HepG2 (cell line): Measurements from ENCODE around the gene MC3R. TPM values are rescaled to one million over a fixed set of nuclear protein-coding genes. Genes with fewer than 3 reads are reported as not detected.
A peak's percentile ranks its signal among the peaks of the same experiment; 100 is the strongest.

Source experiments
- AKAP8 ChIP-seq: sonication (generic); formaldehyde crosslinking; IDR thresholded peaks from 2 replicates; pipeline ENCODE4 v1.5.1; 2020; ENCODE audit warnings: mild to moderate bottlenecking, missing genetic modification reagents
- ARNT2 ChIP-seq: sonication (generic); formaldehyde crosslinking; IDR thresholded peaks from 2 replicates; pipeline ENCODE4 v1.8.0; 2022; ENCODE audit warnings: mild to moderate bottlenecking, low read depth, missing genetic modification reagents, moderate library complexity
- FLYWCH1 ChIP-seq: sonication (generic); formaldehyde crosslinking; IDR thresholded peaks from 2 replicates; pipeline ENCODE4 v1.8.1; 2023; ENCODE audit warnings: mild to moderate bottlenecking, missing genetic modification reagents
- GATA4 ChIP-seq: sonication (generic); IDR thresholded peaks from 2 replicates; pipeline ENCODE4 v1.6.1; 2016; ENCODE audit warnings: antibody characterized with exemption, low read depth, borderline replicate concordance
- HNF4G ChIP-seq, 2 experiments: sonication (generic) in 1 of 2; formaldehyde crosslinking in 1 of 2; IDR thresholded peaks; 2 replicates each; pipeline versions ENCODE4 v1.4.0 to v1.6.1; 2011 to 2020; ENCODE audit warnings: borderline replicate concordance in 2 of 2, low read depth in 2 of 2, mild to moderate bottlenecking in 2 of 2, low read length in 1 of 2, missing genetic modification reagents in 1 of 2, moderate library complexity in 1 of 2
- IKZF1 ChIP-seq: fragments of 450-650 bp; IDR thresholded peaks from 2 replicates; pipeline ENCODE4 v1.7.1; 2016
- KLF15 ChIP-seq: sonication (generic); formaldehyde crosslinking; IDR thresholded peaks from 2 replicates; pipeline ENCODE4 v1.8.1; 2023; ENCODE audit warnings: borderline replicate concordance, mild to moderate bottlenecking, inconsistent platforms, missing genetic modification reagents, mixed read lengths
- MAFG ChIP-seq: sonication (generic); formaldehyde crosslinking; IDR thresholded peaks from 2 replicates; pipeline ENCODE4 v1.5.1; 2020; ENCODE audit warnings: mild to moderate bottlenecking, missing genetic modification reagents
- MED8 ChIP-seq: sonication (generic); formaldehyde crosslinking; IDR thresholded peaks from 2 replicates; pipeline ENCODE4 v1.8.1; 2023; ENCODE audit warnings: mild to moderate bottlenecking, missing genetic modification reagents; ENCODE audit not compliant: insufficient replicate concordance
- RARA ChIP-seq: IDR thresholded peaks from 2 replicates; pipeline ENCODE4 v1.6.1; 2016; ENCODE audit warnings: missing genetic modification reagents, missing compliant biosample characterization
- RBM39 ChIP-seq: fragments of 200-400 bp; formaldehyde crosslinking; IDR thresholded peaks from one replicate; pipeline ENCODE4 v1.6.1; 2018; ENCODE audit warnings: antibody characterized with exemption, mild to moderate bottlenecking, low read depth, low read length; ENCODE audit not compliant: poor library complexity, severe bottlenecking
- RCOR2 ChIP-seq: IDR thresholded peaks from 2 replicates; pipeline ENCODE4 v1.6.1; 2016; ENCODE audit warnings: missing biosample characterization, missing genetic modification reagents
- REXO4 ChIP-seq: sonication (generic); formaldehyde crosslinking; IDR thresholded peaks from 2 replicates; pipeline ENCODE4 v1.8.0; 2022; ENCODE audit warnings: missing genetic modification reagents, mild to moderate bottlenecking, borderline replicate concordance
- WIZ ChIP-seq: sonication (generic); formaldehyde crosslinking; IDR thresholded peaks from 2 replicates; pipeline ENCODE4 v1.5.1; 2020; ENCODE audit warnings: mild to moderate bottlenecking, missing genetic modification reagents
- ZFP1 ChIP-seq: IDR thresholded peaks from 2 replicates; pipeline ENCODE4 v1.6.1; 2016
- ZNF343 ChIP-seq: sonication (generic); formaldehyde crosslinking; IDR thresholded peaks from 2 replicates; pipeline ENCODE4 v1.4.0; 2020; ENCODE audit warnings: mild to moderate bottlenecking, missing genetic modification reagents
- ZNF451 ChIP-seq: sonication (generic); formaldehyde crosslinking; IDR thresholded peaks from 2 replicates; pipeline ENCODE4 v1.5.0; 2020; ENCODE audit warnings: mild to moderate bottlenecking, missing genetic modification reagents
- ZNF556 ChIP-seq: sonication (generic); formaldehyde crosslinking; IDR thresholded peaks from 2 replicates; pipeline ENCODE4 v1.4.0; 2020; ENCODE audit warnings: mild to moderate bottlenecking, missing genetic modification reagents, borderline replicate concordance
- ZNF644 ChIP-seq: IDR thresholded peaks from 2 replicates; pipeline ENCODE4 v1.6.1; 2016; ENCODE audit warnings: low read depth
- ZNF660 ChIP-seq: sonication (generic); formaldehyde crosslinking; IDR thresholded peaks from 2 replicates; pipeline ENCODE4 v1.5.1; 2020; ENCODE audit warnings: mild to moderate bottlenecking, low read depth, missing genetic modification reagents, borderline replicate concordance
- ZNF839 ChIP-seq: sonication (generic); formaldehyde crosslinking; IDR thresholded peaks from 2 replicates; pipeline ENCODE4 v1.4.0; 2020; ENCODE audit warnings: missing genetic modification reagents, mild to moderate bottlenecking, borderline replicate concordance
- ZSCAN29 ChIP-seq: sonication (generic); formaldehyde crosslinking; conservative IDR thresholded peaks from 2 replicates; pipeline ENCODE4 v1.4.0; 2020; ENCODE audit warnings: mild to moderate bottlenecking, missing genetic modification reagents
- ZSCAN9 ChIP-seq: IDR thresholded peaks from 2 replicates; pipeline ENCODE4 v1.6.1; 2016; ENCODE audit warnings: borderline replicate concordance
- polyA plus RNA-seq, 8 experiments: library from polyadenylated mRNA; depleted of rRNA in 3 of 8; stranded (reverse) in 7 of 8; unstranded in 1 of 8; fragments of >200 nt; fragmentation: Illumina TruSeq in 4 of 8; extraction: Trizol in 4 of 8; gene quantifications; 2 replicates each; pipeline versions ENCODE4 v1.2.1 to v1.2.3, GENCODE V29; 2011 to 2016; ENCODE audit warnings: low read depth in 4 of 8, missing spikeins in 1 of 8, mixed read lengths in 1 of 8; ENCODE audit not compliant: insufficient read depth in 1 of 8
- total RNA-seq, 5 experiments: library from RNA; depleted of rRNA; stranded (reverse); fragments of >200 nt; fragmentation: Illumina TruSeq; extraction: Trizol; gene quantifications; 2 replicates each; pipeline ENCODE4 v1.2.3, GENCODE V29; 2016; ENCODE audit warnings: low read depth in 1 of 5
- TF ChIP-seq, protein P1 (sequence below): IDR thresholded peaks from 2 replicates; pipeline ENCODE4 v1.6.1; 2012; ENCODE audit warnings: low read depth, low read length, improper control_type of control experiment
- TF ChIP-seq, protein P2 (sequence below): IDR thresholded peaks from 2 replicates; pipeline ENCODE4 v1.6.1; 2016; ENCODE audit warnings: missing compliant biosample characterization, missing genetic modification reagents, borderline replicate concordance
- TF ChIP-seq, protein P3 (sequence below): sonication (generic); formaldehyde crosslinking; IDR thresholded peaks from 2 replicates; pipeline ENCODE4 v1.4.0; 2020; ENCODE audit warnings: missing genetic modification reagents
- TF ChIP-seq, protein P4 (sequence below): sonication (generic); formaldehyde crosslinking; IDR thresholded peaks from 2 replicates; pipeline ENCODE4 v1.4.0; 2020; ENCODE audit warnings: mild to moderate bottlenecking, low read depth, missing genetic modification reagents

Gene MC3R
- total and polyA plus RNA-seq, 2 of the 13 experiments (the other 11 are each of a cell fraction or from before 2014, with no cell fraction given): not detected

DNA sequence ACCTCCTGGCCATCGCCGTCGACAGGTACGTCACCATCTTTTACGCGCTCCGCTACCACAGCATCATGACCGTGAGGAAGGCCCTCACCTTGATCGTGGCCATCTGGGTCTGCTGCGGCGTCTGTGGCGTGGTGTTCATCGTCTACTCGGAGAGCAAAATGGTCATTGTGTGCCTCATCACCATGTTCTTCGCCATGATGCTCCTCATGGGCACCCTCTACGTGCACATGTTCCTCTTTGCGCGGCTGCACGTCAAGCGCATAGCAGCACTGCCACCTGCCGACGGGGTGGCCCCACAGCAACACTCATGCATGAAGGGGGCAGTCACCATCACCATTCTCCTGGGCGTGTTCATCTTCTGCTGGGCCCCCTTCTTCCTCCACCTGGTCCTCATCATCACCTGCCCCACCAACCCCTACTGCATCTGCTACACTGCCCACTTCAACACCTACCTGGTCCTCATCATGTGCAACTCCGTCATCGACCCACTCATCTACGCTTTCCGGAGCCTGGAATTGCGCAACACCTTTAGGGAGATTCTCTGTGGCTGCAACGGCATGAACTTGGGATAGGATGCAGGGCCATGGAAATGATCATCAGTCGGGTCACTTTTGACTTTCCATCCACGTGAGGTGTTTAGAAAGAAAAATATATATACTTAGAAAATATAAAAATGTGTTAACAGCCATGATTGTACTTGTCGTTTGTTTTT lies 868 bp downstream of the MC3R start (continued):
- TF ChIP-seq KLF15 (CRISPR knock-in tag) (no peak), RBM39 (peak; percentile 65), AKAP8 (CRISPR knock-in tag) (no peak), GATA4 (no peak), IKZF1 (no peak), REXO4 (CRISPR knock-in tag) (no peak), MED8 (CRISPR knock-in tag) (no peak), ZSCAN9 (CRISPR knock-in tag) (no peak), FLYWCH1 (CRISPR knock-in tag) (no peak), ZNF839 (CRISPR knock-in tag) (no peak), RCOR2 (CRISPR knock-in tag) (no peak), ARNT2 (CRISPR knock-in tag) (no peak), RARA (no peak), WIZ (no peak), ZFP1 (CRISPR knock-in tag) (no peak), MAFG (no peak), ZNF451 (CRISPR knock-in tag) (no peak), HNF4G (IDR thresholded peaks at IDR 0.05; ENCODE audit: borderline replicate concordance, low read depth, low read length) (no peak), HNF4G (CRISPR knock-in tag; IDR thresholded peaks at IDR 0.05; ENCODE audit: borderline replicate concordance, low read depth) (no peak), ZNF660 (CRISPR knock-in tag) (no peak), ZNF644 (CRISPR knock-in tag) (no peak), ZNF556 (no peak), ZNF343 (no peak), ZSCAN29 (no peak)
- TF ChIP-seq, protein P1, sequence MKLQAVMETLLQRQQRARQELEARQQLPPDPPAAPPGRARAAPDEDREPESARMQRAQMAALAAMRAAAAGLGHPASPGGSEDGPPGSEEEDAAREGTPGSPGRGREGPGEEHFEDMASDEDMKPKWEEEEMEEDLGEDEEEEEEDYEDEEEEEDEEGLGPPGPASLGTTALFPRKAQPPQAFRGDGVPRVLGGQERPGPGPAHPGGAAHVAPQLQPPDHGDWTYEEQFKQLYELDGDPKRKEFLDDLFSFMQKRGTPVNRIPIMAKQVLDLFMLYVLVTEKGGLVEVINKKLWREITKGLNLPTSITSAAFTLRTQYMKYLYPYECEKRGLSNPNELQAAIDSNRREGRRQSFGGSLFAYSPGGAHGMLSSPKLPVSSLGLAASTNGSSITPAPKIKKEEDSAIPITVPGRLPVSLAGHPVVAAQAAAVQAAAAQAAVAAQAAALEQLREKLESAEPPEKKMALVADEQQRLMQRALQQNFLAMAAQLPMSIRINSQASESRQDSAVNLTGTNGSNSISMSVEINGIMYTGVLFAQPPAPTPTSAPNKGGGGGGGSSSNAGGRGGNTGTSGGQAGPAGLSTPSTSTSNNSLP: no peak
- TF ChIP-seq, protein P2, sequence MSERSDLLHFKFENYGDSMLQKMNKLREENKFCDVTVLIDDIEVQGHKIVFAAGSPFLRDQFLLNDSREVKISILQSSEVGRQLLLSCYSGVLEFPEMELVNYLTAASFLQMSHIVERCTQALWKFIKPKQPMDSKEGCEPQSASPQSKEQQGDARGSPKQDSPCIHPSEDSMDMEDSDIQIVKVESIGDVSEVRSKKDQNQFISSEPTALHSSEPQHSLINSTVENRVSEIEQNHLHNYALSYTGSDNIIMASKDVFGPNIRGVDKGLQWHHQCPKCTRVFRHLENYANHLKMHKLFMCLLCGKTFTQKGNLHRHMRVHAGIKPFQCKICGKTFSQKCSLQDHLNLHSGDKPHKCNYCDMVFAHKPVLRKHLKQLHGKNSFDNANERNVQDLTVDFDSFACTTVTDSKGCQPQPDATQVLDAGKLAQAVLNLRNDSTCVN (CRISPR knock-in tag): no peak
- TF ChIP-seq, protein P3, sequence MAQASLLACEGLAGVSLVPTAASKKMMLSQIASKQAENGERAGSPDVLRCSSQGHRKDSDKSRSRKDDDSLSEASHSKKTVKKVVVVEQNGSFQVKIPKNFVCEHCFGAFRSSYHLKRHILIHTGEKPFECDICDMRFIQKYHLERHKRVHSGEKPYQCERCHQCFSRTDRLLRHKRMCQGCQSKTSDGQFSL: no peak
- TF ChIP-seq, protein P4, sequence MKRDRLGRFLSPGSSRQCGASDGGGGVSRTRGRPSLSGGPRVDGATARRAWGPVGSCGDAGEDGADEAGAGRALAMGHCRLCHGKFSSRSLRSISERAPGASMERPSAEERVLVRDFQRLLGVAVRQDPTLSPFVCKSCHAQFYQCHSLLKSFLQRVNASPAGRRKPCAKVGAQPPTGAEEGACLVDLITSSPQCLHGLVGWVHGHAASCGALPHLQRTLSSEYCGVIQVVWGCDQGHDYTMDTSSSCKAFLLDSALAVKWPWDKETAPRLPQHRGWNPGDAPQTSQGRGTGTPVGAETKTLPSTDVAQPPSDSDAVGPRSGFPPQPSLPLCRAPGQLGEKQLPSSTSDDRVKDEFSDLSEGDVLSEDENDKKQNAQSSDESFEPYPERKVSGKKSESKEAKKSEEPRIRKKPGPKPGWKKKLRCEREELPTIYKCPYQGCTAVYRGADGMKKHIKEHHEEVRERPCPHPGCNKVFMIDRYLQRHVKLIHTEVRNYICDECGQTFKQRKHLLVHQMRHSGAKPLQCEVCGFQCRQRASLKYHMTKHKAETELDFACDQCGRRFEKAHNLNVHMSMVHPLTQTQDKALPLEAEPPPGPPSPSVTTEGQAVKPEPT (CRISPR knock-in tag): peak; percentile 32; the same call in 1 of the 2 replicates
